Measurements from ENCODE around the gene CCDC127. TPM values are rescaled to one million over a fixed set of nuclear protein-coding genes. Genes with fewer than 3 reads are reported as not detected.

Gene CCDC127
- total and polyA plus RNA-seq, 4 donors, result 1.1 to 2.6 (median 2.1) TPM

DNA sequence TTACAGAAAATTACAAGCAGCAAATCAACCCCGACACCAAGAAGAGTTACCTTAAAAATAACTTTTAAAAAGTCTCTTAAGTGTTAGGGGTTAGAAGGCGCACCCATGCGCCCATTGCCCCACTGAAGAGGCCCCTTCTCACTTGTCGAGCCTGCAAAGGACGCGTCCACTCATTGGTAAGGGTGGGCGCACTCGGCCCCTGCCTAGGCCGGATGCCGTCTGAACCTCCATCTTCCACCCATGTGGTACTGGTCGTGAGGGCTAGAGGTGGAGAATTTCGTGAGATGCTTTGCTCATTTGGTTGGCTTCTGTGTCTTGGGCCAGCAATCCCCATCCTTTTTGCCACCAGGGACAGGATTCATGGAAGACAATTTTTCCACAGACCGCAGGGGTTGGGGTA, 54.1 kb downstream of the CCDC127 start:
- TF ChIP-seq MAX (IDR thresholded peaks at IDR 0.05), result no peak
- no peak for TF ChIP-seq CTCF (IDR thresholded peaks at IDR 0.05; ENCODE audit: low read depth, low read length, missing input control)
- no peak for TF ChIP-seq FOXA1 (IDR thresholded peaks at IDR 0.05)
- TF ChIP-seq, protein P1, sequence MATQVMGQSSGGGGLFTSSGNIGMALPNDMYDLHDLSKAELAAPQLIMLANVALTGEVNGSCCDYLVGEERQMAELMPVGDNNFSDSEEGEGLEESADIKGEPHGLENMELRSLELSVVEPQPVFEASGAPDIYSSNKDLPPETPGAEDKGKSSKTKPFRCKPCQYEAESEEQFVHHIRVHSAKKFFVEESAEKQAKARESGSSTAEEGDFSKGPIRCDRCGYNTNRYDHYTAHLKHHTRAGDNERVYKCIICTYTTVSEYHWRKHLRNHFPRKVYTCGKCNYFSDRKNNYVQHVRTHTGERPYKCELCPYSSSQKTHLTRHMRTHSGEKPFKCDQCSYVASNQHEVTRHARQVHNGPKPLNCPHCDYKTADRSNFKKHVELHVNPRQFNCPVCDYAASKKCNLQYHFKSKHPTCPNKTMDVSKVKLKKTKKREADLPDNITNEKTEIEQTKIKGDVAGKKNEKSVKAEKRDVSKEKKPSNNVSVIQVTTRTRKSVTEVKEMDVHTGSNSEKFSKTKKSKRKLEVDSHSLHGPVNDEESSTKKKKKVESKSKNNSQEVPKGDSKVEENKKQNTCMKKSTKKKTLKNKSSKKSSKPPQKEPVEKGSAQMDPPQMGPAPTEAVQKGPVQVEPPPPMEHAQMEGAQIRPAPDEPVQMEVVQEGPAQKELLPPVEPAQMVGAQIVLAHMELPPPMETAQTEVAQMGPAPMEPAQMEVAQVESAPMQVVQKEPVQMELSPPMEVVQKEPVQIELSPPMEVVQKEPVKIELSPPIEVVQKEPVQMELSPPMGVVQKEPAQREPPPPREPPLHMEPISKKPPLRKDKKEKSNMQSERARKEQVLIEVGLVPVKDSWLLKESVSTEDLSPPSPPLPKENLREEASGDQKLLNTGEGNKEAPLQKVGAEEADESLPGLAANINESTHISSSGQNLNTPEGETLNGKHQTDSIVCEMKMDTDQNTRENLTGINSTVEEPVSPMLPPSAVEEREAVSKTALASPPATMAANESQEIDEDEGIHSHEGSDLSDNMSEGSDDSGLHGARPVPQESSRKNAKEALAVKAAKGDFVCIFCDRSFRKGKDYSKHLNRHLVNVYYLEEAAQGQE (IDR thresholded peaks at IDR 0.05), result no peak
- no peaks in the 10 kb centered on the region for H3K4me1 ChIP-seq (ENCODE audit: control insufficient read depth in 4 of 4, insufficient read depth in 4 of 4, low read length in 3 of 4)
- DNase-seq (ENCODE audit: low spot score), result no peak

DNA sequence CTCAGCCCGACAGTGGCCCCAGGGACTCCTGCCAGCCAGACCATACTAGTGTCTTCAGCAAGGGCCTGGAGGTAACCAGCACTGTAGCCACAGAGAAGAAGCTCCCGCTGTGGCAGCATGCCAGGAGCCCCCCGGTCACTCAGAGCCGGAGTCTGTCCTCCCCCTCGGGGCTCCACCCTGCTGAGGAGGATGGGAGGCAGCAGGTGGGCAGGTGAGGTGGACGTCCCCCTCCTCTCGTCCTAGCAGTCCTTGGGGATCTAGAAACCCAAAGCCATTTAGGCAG, 54.7 kb downstream of the CCDC127 start:
- no peak for TF ChIP-seq ZBTB33 (IDR thresholded peaks at IDR 0.05)
- no peak for TF ChIP-seq HNF4A (conservative IDR thresholded peaks at IDR 0.05)
- no peak for TF ChIP-seq MAX (IDR thresholded peaks at IDR 0.05)
- TF ChIP-seq ATF3 (IDR thresholded peaks at IDR 0.05), result no peak
- H3K9me3 ChIP-seq (ENCODE audit: control insufficient read depth in 4 of 4, low read length in 3 of 4), result no peaks in the 10 kb centered on the region
- no peak for DNase-seq (ENCODE audit: low spot score)
- H3K4me3 ChIP-seq (ENCODE audit: low read depth in 1 of 3, low read length in 3 of 3), result no peak overlapping the region
- no peaks in the 10 kb centered on the region for H3K36me3 ChIP-seq (ENCODE audit: control insufficient read depth in 4 of 4, insufficient read depth in 3 of 4, low read depth in 1 of 4, low read length in 3 of 4)
- 89% methylated on average over 7 of the region's 7 CpGs for WGBS
- no peak overlapping the region for H3K9ac ChIP-seq (ENCODE audit: low read depth in 1 of 2, low read length in 2 of 2)
- H3K27ac ChIP-seq (ENCODE audit: low read depth in 1 of 2, low read length in 2 of 2), result no peak overlapping the region
- H3K27me3 ChIP-seq (ENCODE audit: control insufficient read depth in 4 of 4, insufficient read depth in 4 of 4, low read length in 3 of 4), result no peaks in the 10 kb centered on the region
- no peaks in the 10 kb centered on the region for H3K4me1 ChIP-seq (ENCODE audit: control insufficient read depth in 4 of 4, insufficient read depth in 4 of 4, low read length in 3 of 4)

More for the DNA sequence above, 54.1 kb downstream of the CCDC127 start:
- no peak overlapping the region for H3K9ac ChIP-seq (ENCODE audit: low read depth in 1 of 2, low read length in 2 of 2)
- H3K27me3 ChIP-seq (ENCODE audit: control insufficient read depth in 4 of 4, insufficient read depth in 4 of 4, low read length in 3 of 4), result no peaks in the 10 kb centered on the region
- no peak overlapping the region for H3K27ac ChIP-seq (ENCODE audit: low read depth in 1 of 2, low read length in 2 of 2)
- WGBS, result 89% methylated on average over 13 of the region's 13 CpGs
- H3K9me3 ChIP-seq (ENCODE audit: control insufficient read depth in 4 of 4, low read length in 3 of 4), result no peaks in the 10 kb centered on the region
- H3K36me3 ChIP-seq (ENCODE audit: control insufficient read depth in 4 of 4, insufficient read depth in 3 of 4, low read depth in 1 of 4, low read length in 3 of 4), result no peaks in the 10 kb centered on the region
- no peak overlapping the region for H3K4me3 ChIP-seq (ENCODE audit: low read depth in 1 of 3, low read length in 3 of 3)
